H1 (cell line): ENCODE measurements around the gene ASPA. TPM values are rescaled to one million over a fixed set of nuclear protein-coding genes. Genes with fewer than 3 reads are reported as not detected.

Source experiments
- POLR2AphosphoS5 ChIP-seq: IDR thresholded peaks from 2 replicates; pipeline ENCODE4 v1.6.1; 2011; ENCODE audit warnings: low read depth, low read length
- YY1 ChIP-seq: IDR thresholded peaks from 2 replicates; pipeline ENCODE4 v1.6.1; 2011; ENCODE audit warnings: low read depth, mild to moderate bottlenecking, low read length
- polyA plus RNA-seq, 7 experiments: library from polyadenylated mRNA; depleted of rRNA in 3 of 7; stranded (reverse) in 5 of 7; unstranded in 2 of 7; fragments of >200 nt in 5 of 7; fragments of 200-250 nt in 2 of 7; gene quantifications; 1 replicate in 5 of 7; 2 replicates in 1 of 7; 4 replicates in 1 of 7; pipeline versions ENCODE4 v1.2.1 to v1.2.3, GENCODE V29; 2011 to 2013; ENCODE audit warnings: missing spikeins in 2 of 7, mixed read lengths in 2 of 7
- total RNA-seq: library from RNA; stranded (reverse); fragmentation: NEBNext Ultra II Directional; extraction: Animal tissue kit (Norgen Biotek cat#: 25700); gene quantifications from 2 replicates; pipeline ENCODE4 v1.2.1, GENCODE V29; 2021

Gene ASPA
- total and polyA plus RNA-seq, 2 of the 8 experiments (the other 6 are each of a cell fraction or from before 2014, with no cell fraction given): 0.03 TPM; not detected in 1

DNA sequence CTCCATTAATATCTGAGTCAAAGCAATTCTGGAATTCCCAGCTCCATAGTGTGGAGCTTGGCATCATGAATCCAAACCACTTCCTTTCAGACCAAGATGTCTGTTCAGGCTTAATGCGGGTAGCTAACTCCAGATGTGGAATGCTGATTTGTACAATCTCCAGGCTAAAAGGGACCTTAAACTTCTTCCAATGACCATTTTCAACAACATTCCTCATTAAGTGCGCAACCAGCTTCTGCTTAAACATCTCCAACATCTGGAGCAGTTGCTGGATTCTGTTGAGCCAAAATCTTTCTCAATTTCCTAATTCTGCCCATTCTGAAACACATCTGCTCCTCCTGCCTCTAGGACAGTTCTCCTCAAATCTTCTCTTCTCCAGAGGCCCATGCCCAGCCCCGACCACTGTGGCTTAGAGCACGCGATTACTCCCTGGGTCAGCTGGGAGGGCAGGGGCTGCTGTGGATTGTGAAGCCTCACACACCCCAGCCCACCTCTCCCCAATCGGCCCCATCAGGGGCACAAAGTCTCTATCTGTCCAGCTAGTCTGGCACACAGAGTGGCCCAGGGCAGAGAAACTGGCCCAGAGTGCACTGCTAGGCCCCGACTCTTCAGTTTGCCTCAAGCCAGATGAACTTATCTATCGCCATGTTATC, 36.2 kb downstream of the ASPA start (continued):
- TF ChIP-seq POLR2AphosphoS5 (no peak), YY1 (no peak)
